ENCODE measurements around the gene SLC46A3.
"Not testable (repeated sequence)": the region's sequence is repeated elsewhere in the genome, so short reads cannot be mapped to it uniquely, and the experiment has no call there.

SLC46A3 gene

GRCh38 chr13:28718543-28719226, at the start of gene SLC46A3:
Gene SLC46A3 (minus strand): TSS chr13:28718970. CDS start chr13:28717998, 972 bp downstream.
- peak; percentile 99 for DNase-seq (ENCODE audit: low spot score)

GRCh38 chr13:28763887-28764286, 45.1 kb upstream of the SLC46A3 start:
- DNase-seq (ENCODE audit: low spot score): no peak

- no peak for DNase-seq (ENCODE audit: low spot score)
Measured at GRCh38 chr13:28761586-28761985, 42.8 kb upstream of the SLC46A3 start.

- DNase-seq (ENCODE audit: low spot score): no peak
Measured at GRCh38 chr13:28755546-28755870, 36.7 kb upstream of the SLC46A3 start.

GRCh38 chr13:28754698-28755545, 36.2 kb upstream of the SLC46A3 start:
- DNase-seq (ENCODE audit: low spot score): no peak

- DNase-seq (ENCODE audit: low spot score): no peak
Measured at GRCh38 chr13:28753946-28754345, 35.2 kb upstream of the SLC46A3 start.

GRCh38 chr13:28753208-28753892, 34.6 kb upstream of the SLC46A3 start:
- DNase-seq (ENCODE audit: low spot score): peak; percentile 90

GRCh38 chr13:28751175-28751960, 32.6 kb upstream of the SLC46A3 start:
- no peak for DNase-seq (ENCODE audit: low spot score)

GRCh38 chr13:28750187-28751045, 31.6 kb upstream of the SLC46A3 start:
- DNase-seq (ENCODE audit: low spot score): no peak

- DNase-seq (ENCODE audit: low spot score): no peak
Measured at GRCh38 chr13:28747851-28748250, 29.1 kb upstream of the SLC46A3 start.

GRCh38 chr13:28746287-28746612, 27.5 kb upstream of the SLC46A3 start:
- no peak for DNase-seq (ENCODE audit: low spot score)

GRCh38 chr13:28744656-28745055, 25.9 kb upstream of the SLC46A3 start:
- DNase-seq (ENCODE audit: low spot score): no peak

- DNase-seq (ENCODE audit: low spot score): peak; percentile 60
Measured at GRCh38 chr13:28744091-28744536, 25.3 kb upstream of the SLC46A3 start.

GRCh38 chr13:28743499-28744083, 24.8 kb upstream of the SLC46A3 start:
- no peak for DNase-seq (ENCODE audit: low spot score)

GRCh38 chr13:28743020-28743419, 24.2 kb upstream of the SLC46A3 start:
- DNase-seq (ENCODE audit: low spot score): no peak

- not testable (repeated sequence) for DNase-seq (ENCODE audit: low spot score)
Measured at GRCh38 chr13:28742445-28742844, 23.7 kb upstream of the SLC46A3 start.

- no peak for DNase-seq (ENCODE audit: low spot score)
Measured at GRCh38 chr13:28741084-28741491, 22.3 kb upstream of the SLC46A3 start.

- no peak for DNase-seq (ENCODE audit: low spot score)
Measured at GRCh38 chr13:28739376-28739775, 20.6 kb upstream of the SLC46A3 start.

- no peak for DNase-seq (ENCODE audit: low spot score)
Measured at GRCh38 chr13:28735481-28736029, 16.8 kb upstream of the SLC46A3 start.

GRCh38 chr13:28734906-28735305, 16.1 kb upstream of the SLC46A3 start:
- no peak for DNase-seq (ENCODE audit: low spot score)

Measured in GM03348 (cell line).